HG03442 (cell line): ENCODE data around the gene HERC5.
A peak's percentile ranks its signal among the peaks of the same experiment; 100 is the strongest.
"Not testable (repeated sequence)": the region's sequence is repeated elsewhere in the genome, so short reads cannot be mapped to it uniquely, and the experiment has no call there.

Experiments used
- ATAC-seq: cut with Tn5 transposase; IDR thresholded peaks from one replicate; pipeline ENCODE4 v1.9.1; 2021; ENCODE audit warnings: mild to moderate bottlenecking, moderate library complexity; ENCODE audit not compliant: unreplicated experiment

The HERC5 gene

DNA sequence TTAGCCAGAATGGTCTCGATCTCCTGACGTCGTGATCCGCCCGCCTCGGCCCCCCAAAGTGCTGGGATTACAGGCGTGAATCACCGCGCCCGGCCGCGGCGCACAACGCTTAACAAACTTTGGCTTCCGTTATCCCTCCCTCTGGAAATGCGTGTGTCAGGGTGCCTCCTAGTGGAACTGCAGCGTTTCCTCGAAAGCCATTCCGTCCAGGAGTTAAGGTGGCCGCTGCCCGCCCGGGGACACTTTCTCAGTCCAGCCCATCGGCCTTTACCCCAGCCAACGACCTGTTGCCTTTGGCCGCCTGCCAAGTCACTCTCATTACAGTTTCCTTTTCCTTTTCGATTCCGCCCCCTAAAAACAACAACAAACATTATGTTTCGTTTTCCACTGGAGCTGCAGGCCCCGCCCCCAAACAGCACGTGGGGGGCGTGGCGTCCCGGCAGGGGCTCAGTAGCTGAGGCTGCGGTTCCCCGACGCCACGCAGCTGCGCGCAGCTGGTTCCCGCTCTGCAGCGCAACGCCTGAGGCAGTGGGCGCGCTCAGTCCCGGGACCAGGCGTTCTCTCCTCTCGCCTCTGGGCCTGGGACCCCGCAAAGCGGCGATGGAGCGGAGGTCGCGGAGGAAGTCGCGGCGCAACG, at the start of gene HERC5:
TSS of gene HERC5 (plus strand) at position 450 of the 637 bp plus-strand sequence. CDS start at position 601, 151 bp downstream.
- ATAC-seq, result peak; percentile 90

DNA sequence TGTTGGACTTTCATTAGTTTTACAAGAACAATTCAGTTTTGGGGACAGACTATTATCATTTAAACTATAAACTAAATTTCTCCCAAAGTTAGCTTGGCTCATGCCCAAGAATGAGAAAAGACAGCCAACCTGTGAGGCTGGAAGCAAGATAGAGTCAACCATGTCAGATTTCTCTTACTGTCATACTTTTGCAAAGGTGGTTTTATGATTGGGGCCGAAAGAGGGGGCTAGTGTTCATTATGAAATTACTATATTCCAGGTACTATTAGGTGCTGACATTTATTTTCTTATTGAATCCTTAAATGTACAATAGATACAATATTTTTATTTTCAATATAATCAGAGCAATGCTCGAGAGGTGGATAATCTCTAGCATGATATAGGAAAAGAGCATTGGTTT, 47.7 kb upstream of the HERC5 start:
- no peak for ATAC-seq

DNA sequence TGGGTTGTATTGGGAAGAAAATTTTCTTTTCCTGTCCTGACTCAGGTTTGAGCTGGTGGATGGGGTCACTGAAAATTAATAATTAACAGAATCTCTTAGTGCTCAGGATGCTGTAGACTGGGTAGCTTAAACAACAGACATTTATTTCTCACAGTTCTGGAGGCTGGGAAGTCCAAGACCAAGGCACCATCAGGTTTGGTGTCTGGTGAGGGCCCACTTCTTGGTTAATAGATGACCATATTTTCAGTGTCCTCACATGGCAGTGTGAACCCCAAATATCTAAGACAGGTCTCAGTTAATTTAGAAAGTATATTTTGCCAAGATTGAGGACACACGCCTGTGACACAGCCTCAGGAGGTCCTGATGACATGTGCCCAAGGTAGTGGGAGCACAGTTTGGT, 47.1 kb upstream of the HERC5 start:
- no peak for ATAC-seq

DNA sequence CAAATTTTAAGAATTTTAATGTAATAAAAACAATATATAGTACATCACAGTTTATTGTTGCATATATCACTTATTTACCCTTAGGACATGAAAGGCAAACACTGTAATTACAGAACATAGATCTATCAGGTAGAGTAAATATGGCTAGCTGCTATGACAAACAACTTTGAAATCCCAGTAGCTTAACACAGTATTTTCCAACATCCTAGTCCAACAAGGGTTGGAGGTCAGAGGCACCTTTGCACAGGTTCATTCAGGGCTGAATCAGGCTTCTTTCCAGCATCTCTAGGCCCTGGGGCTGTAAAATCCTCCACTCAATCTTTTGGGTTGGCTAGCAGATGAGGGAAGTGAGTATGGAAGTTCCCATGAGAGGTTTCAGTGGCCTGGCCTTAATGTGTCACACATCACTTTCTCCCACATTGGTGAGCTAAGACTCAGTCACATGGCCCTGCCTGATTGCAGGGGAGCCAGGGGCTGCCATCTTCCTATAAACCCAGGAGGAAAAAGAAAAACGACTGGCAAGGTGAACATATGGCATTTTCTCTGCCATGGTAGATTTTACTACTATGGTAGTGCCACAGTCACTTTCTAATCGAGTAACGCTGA, 45.3 kb upstream of the HERC5 start:
- peak; percentile 60 for ATAC-seq

DNA sequence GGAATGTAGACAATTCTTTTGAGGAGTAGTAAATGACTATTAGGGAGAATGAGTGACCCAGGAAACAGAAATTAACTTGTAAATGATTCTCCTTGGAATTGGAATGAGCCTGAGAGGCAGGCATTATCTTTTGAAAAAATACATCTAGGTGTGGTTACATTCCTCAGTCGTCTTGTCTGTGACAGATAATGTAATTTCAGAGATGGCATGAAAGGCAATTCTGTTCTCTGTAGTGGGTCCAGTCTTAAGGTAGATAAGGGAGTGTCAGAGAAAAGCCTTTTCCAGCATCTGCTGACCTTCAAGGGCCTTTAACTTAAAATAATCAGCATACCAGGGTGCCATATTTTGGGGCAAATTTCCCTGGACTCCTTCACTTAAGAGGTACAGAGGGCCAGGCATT, 43.1 kb upstream of the HERC5 start:
- no peak for ATAC-seq

DNA sequence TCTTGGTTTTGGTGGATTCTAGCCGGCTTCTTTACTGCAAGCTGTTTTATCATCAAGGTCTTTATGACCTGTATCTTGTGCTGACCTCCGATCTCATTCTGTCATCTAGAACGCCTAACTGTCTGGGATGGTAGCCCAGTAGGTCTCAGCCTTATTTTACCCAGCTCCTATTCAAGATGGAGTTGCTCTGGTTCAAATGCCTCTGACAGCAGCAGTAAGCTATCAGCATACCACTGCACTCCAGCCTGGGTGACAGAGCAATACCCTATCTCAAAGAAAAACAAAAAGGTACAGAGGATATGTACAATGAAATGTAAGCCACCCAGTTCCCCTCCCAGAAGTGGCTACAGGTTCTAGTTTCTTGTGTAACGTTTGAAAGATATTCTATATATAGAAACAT, 42.2 kb upstream of the HERC5 start:
- no peak for ATAC-seq

DNA sequence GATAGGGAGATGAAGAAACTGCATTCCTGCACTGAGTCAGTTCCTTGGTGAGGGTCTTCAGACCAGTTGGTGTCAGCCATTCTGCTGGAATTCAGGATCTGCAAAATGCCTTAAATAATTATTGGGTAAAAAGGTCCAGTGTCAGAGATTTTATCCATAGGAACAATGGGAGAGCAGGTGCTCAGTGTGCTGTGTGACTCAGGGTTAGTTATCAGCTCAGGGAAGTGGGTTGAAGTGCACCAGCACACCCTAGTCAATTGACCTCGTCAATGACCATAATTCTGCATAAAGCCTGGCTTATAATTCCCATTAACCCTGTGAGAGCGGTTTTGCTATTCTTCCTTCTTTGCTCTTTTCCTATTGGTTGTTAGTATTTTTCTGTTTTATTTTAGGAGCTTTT, 40.9 kb upstream of the HERC5 start:
- ATAC-seq, result no peak

DNA sequence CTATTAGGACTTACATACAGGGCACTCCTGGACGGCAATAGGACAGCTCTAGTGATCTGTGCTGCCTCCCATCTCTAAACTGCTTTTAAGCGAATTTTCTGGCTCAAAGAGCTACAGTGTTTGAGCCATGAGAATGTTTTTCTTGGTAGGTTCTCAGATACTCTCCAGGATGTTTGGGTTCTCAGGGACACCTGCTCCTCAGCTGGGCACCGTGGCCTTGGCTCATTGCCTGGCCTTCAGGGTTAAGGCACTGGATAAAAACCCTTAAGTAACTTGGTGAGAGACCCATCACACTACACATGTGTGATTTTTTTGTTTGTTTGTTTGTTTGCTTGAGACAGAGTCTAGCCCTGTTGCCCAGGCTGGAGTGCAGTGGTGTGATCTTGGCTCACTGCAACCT, 38.5 kb upstream of the HERC5 start:
- no peak for ATAC-seq

DNA sequence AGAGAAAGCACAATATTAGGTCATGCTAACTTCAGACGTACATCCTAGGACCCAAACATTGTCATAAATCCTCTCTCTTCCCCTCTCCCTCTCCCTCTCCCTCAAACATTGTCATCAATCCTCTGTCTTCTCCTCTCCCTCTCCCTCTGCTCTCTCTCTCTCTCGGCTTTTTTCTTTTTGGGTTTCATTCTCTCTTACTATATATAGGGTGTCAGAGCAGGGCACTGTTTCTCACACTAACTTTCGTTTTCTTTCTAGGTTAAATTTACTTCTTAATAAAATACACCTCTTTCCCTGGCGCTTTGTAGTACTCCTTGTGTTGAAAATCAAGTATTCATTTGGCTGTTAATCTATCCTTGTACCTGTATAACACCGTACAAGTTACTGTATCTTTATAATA, 37.0 kb upstream of the HERC5 start:
- ATAC-seq, result peak; percentile 64

DNA sequence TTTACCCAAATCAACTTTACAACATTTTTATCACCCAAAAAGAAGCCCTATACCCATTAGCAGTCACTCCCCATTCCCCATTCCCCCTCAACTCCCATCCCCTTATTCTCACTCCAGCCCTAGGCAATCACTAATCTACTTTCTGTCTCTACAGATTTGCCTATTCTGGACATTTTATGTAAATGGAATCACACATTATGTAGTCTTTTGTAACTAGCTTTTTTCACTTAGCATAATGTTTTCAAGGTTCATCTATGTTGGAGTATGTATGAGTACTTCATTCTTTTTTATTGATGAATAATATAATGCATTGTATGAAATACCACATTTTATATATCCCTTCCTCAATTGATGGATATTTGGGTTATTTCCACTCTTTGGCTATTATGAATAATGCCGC, 36.1 kb upstream of the HERC5 start:
- ATAC-seq, result no peak

DNA sequence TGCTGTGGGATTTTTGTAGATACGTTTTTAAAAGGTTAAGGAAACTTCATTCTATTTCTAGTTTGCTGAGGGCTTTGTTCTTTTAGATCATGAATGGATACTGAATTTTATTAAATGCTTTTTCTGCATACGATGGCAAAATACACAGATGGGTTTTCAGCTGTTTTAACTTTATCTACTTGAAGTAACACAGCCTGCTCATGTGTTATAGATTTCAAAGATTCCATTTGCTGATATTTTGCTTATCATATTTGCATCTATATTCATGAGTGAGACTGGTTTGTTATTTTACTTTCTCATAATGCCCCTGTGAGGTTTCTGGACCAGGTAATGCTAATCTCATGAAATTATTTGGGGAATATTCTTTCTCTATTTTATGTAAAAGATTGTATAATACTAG, 34.5 kb upstream of the HERC5 start:
- no peak for ATAC-seq

DNA sequence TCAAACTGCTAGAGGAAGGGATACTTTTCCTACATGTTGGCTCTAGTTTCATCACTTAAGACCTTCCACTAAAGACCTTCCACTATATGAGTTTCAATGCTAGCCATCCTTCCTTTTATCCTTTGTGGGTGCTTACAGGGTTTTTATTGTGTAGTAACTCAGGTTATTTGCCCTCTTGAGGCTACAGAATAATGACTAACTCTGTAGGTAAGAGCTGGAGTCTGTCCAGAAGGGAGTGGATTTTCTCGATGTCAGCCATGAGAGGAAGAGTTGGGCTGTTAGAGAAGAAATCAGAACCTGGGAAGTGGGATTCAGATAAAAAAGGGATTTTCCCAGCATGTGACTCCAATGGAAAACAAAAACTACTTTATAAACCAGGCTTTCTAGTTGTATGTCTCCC, 27.5 kb upstream of the HERC5 start:
- no peak for ATAC-seq

DNA sequence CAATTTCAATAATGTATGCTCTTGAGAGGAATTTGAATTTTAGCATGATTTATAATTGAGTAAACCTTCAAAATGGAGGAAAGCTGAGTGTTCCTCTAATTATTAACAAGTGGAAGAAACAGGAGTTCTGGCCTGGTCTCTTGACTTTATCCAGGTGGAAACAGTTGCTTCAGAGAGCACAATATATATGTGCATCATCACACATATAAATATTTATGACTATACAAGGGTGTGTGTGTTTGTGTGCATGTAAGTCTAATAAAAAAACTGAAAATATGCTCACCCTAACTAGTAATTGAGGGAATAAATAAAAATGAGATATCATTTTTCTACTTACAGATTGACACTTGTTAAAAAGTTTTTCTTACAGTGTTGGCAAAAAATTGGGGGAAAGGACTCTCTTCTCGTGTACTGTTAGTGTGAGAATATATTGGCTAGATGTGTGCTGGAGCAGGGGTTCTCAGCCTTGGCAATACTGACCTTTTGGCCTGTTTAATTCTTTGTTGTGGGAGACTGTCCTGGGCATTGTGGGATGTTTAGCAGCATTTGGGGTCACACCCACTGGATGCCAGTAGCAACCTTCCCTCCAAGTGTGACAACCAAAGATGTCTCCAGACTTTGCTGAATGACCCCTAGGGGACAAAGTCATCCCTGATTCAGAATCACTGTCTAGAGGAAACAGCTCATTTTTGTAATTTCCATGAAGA, 20.8 kb upstream of the HERC5 start:
- ATAC-seq, result no peak

DNA sequence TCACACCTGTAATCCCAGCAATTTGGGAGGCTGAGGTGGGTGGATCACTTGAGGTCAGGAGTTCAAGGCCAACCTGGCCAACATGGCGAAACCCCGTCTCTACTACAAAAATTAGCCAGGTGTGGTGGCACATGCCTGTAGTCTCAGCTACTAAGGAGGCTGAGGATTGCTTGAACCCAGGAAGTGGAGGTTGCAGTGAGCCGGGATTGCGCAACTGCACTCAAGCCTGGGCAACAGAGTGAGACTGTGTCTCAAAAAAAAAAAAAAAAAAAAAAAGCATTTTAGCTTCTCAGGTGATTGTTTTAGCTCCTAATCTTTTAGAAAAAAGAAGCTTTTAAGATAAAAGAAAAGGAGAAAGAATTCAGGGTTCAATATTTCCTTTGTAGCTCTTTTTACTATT, 19.0 kb upstream of the HERC5 start:
- ATAC-seq, result not testable (repeated sequence)

DNA sequence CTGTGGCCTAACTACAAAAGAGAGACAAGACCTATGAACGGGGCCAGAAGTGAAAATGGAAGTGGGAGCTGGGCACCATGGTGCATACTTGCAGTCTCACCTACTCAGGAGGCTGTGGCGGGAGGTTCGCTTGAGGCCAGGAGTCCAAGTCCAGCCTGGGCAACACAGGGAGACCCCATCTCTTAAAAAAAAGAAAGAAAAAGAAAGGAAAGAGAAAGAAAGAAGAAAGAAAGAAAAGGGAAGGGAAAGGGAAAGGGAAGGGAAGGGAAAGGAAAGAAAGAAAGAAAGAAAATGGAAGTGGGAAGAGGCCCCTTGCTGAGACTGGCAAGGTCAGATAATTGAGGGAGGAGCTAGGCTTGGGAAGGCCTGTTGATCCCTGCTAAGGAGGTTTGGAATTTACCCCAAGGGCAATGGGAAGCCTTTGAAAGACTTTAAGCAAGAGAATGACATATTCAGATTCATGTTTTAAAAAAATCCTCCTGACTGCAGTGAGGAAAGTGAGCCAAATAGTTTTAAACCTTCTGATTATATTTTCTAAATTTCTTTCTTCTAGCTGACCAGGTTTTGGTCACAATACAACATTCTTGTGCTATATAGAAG, 17.7 kb upstream of the HERC5 start:
- no peak for ATAC-seq

DNA sequence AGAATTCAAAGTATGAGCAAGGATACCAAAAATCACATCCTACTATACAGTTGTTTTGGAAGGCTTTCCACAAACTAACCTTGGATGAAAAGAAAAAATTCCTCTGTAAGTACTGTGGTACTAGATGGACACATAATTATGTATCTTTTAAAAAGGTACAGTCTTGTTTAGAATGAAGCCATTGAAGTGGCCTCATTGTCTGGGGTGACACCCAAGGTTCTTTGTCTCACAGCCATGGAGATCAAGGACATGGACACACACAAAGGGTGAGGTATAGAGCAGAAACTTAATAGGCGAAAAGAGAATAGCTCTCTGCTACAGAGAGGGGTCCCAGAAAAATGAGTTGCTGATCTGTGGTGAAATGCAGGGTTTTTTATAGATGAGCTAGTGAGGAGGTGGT, 16.8 kb upstream of the HERC5 start:
- no peak for ATAC-seq

DNA sequence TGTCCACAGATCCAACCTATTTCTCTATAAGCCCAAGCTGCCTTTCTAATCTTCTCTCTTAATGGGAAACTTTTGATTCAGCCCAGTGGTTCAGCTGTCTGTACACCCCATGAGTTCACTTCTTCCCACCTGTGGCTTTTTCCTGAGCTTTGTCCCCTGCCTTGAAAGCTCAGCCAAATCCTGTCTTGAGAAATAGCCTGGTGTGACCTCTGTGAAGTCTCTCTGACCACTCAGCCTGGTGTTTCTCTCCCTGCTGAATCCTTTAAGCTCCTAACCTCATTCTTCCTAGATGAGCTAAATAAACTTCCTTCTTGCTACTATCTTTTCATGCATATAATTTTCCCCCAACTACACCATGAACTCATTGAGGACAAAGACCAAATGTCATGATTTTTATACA, 15.2 kb upstream of the HERC5 start:
- no peak for ATAC-seq

DNA sequence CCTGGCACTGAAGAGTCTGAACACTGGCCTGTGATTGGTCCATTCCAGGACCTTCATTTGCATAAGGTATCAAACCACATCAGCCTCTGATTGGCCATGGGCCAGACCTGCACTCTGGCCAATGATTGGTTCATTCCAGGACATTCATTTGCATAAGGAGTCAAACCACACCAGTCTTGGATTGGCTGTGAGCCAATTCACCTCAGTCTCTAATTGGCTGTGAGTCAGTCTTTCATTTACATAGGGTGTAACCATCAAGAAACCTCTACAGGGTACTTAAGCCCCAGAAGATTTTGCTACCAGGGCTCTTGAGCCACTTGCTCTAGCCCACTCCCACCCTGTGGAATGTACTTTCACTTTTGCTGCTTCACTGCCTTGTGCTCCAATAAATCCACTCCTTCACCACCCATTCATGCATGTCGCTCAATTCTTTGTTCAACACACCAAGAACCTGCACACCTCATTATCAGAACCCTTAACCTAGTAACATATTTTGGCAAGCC, 14.2 kb upstream of the HERC5 start:
- ATAC-seq, result no peak

DNA sequence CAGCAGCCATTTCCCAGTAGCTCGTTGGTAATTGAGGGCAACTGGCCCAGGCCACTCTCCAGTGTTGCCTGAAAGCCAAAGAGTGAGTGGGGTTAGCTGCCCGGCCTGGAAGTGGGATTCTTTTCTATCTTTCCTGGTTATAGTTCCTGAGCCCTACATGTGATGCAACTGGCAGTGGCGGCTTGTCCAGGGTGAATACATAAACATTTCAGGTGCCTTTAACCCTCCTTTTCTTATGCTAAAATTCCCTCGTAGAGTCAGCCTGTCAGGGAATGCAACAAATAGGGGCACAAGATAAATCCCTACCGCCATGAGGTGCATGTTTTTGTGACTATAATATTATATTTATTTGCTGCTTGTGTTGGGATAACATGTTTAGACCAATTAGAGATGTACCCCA, 13.4 kb upstream of the HERC5 start:
- ATAC-seq, result no peak

DNA sequence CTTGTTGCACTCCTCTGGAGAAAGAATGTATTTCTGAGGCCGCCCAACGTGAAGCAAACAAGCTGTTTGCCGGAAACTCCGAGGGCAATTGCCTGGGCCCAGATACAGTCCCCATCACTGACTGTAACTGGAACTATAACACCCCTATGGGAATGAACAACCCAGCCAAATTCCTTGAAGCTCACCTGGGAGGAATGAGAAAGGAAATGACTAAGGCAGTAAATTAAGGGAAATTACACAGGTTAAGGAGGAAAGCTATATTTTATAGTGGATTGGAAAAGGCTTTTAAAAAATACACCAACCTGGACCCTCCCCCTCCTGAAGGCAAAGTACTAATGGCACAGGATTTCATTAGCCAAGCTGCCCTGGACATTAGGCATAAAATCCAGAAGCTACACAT, 11.7 kb upstream of the HERC5 start:
- no peak for ATAC-seq

DNA sequence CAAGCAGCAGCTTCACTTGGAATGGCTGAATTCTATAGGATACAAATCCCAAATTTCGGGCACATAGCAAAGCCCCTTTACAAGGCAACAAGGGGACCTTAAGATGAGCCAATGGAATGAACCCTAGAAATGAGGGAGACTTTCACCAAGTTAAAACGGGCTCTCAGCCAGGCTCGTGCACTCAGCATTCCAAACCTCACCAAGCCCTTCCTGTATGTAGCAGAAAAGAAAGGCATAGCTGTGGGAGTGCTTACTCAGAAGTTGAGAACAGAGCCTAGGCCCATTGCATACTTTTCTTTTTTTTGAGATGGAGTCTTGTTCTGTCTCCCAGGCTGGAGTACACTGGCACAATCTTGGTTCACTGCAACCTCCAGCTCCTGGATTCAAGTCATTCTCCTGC, 10.8 kb upstream of the HERC5 start:
- no peak for ATAC-seq
